HG02884 (cell line): ENCODE data around the gene VSTM2L.

Source experiments
- ATAC-seq: cut with Tn5 transposase; IDR thresholded peaks from one replicate; pipeline ENCODE4 v1.9.1; 2021; ENCODE audit warnings: mild to moderate bottlenecking, moderate library complexity; ENCODE audit not compliant: unreplicated experiment

VSTM2L gene

GRCh38 chr20:37936041-37936440 is 33.1 kb downstream of the VSTM2L start:
- no peak for ATAC-seq

GRCh38 chr20:37936451-37936850 is 33.5 kb downstream of the VSTM2L start:
- ATAC-seq = no peak

- no peak for ATAC-seq
Measured at GRCh38 chr20:37937686-37938085, 34.8 kb downstream of the VSTM2L start.

GRCh38 chr20:37938181-37938750 is 35.3 kb downstream of the VSTM2L start:
- ATAC-seq = no peak

GRCh38 chr20:37938954-37939353 is 36.0 kb downstream of the VSTM2L start:
- no peak for ATAC-seq

- no peak for ATAC-seq
Measured at GRCh38 chr20:37939701-37940560, 37.0 kb downstream of the VSTM2L start.

GRCh38 chr20:37940858-37941257 is 37.9 kb downstream of the VSTM2L start:
- no peak for ATAC-seq

GRCh38 chr20:37941332-37941731 is 38.4 kb downstream of the VSTM2L start:
- no peak for ATAC-seq

GRCh38 chr20:37941992-37942391 is 39.1 kb downstream of the VSTM2L start:
- no peak for ATAC-seq

GRCh38 chr20:37943033-37943432 is 40.1 kb downstream of the VSTM2L start:
- no peak for ATAC-seq

- ATAC-seq = no peak
Measured at GRCh38 chr20:37943501-37944455, 40.9 kb downstream of the VSTM2L start.

GRCh38 chr20:37944456-37944981 is 41.6 kb downstream of the VSTM2L start:
- ATAC-seq = no peak

GRCh38 chr20:37945091-37945547 is 42.2 kb downstream of the VSTM2L start:
- ATAC-seq = no peak

- no peak for ATAC-seq
Measured at GRCh38 chr20:37946946-37947345, 44.0 kb downstream of the VSTM2L start.

- no peak for ATAC-seq
Measured at GRCh38 chr20:37947943-37948342, 45.0 kb downstream of the VSTM2L start.

GRCh38 chr20:37948956-37949355 is 46.0 kb downstream of the VSTM2L start:
- no peak for ATAC-seq

- no peak for ATAC-seq
Measured at GRCh38 chr20:37954190-37954589, 51.3 kb downstream of the VSTM2L start.

- no peak for ATAC-seq
Measured at GRCh38 chr20:37954626-37955025, 51.7 kb downstream of the VSTM2L start.

GRCh38 chr20:37955511-37955910 is 52.6 kb downstream of the VSTM2L start:
- no peak for ATAC-seq

GRCh38 chr20:37956107-37956585 is 53.2 kb downstream of the VSTM2L start:
- ATAC-seq = no peak
